Measurements from ENCODE around the gene KNDC1.
A peak's percentile ranks its signal among the peaks of the same experiment; 100 is the strongest.
"Not testable (repeated sequence)": the region's sequence is repeated elsewhere in the genome, so short reads cannot be mapped to it uniquely, and the experiment has no call there.

KNDC1 gene

DNA sequence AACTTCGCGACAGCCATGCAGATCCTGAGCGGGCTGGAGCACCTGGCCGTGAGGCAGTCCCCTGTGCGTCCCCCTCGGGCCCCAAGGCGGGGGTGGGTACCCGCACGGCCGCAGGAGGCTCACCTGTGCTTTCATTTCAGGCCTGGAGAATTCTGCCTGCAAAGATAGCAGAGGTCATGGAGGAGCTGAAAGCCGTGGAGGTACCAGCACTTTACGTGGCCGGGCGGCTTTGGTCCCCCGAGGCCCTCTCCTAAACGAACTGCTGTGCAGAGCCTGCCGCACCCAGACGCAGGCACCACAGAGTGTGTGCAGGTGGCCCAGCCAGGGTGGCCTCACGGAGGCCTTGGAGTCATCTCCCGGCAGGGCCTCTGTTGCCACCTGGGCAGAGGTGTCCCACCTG is 58.9 kb downstream of the KNDC1 start:
- no peaks in the 10 kb centered on the region for H3K36me3 ChIP-seq

GRCh38 chr10:133219782-133220181 is 59.8 kb downstream of the KNDC1 start:
- peaks cover 7 to 26% (median 20%) of the 10 kb centered on the region in 10 experiments for H3K4me1 ChIP-seq
- H3K9ac ChIP-seq = no peak overlapping the region
- H3K27me3 ChIP-seq = peaks cover 9 to 25% (median 21%) of the 10 kb centered on the region in 11 experiments; a peak in 19 of 22 replicates
- TF ChIP-seq Cebpa-rat (IDR thresholded peaks at IDR 0.05) = no peak
- no peaks in the 10 kb centered on the region for H3K9me3 ChIP-seq (replicated peaks in 1 of 11)
- H3K4me3 ChIP-seq = no peak overlapping the region
- H3K27ac ChIP-seq = no peak overlapping the region
- H3K4me2 ChIP-seq = peak overlapping the region in 9 of 11 experiments; percentile 45 to 79 (median 66); a peak in 17 of 22 replicates
- no peaks in the 10 kb centered on the region for H3K36me3 ChIP-seq
- peaks cover 0 to 32% (median 0%) of the 10 kb centered on the region in 11 experiments; a peak in 4 of 22 replicates for H4K20me1 ChIP-seq

More for the DNA sequence above, 58.9 kb downstream of the KNDC1 start:
- no peak overlapping the region for H3K9ac ChIP-seq
- H4K20me1 ChIP-seq = peaks cover 0 to 34% (median 0%) of the 10 kb centered on the region in 11 experiments; a peak in 4 of 22 replicates
- no peak overlapping the region for H3K27ac ChIP-seq
- H3K27me3 ChIP-seq = peaks cover under 1 to 22% (median 12%) of the 10 kb centered on the region in 11 experiments; a peak in 11 of 22 replicates
- no peak overlapping the region for H3K4me3 ChIP-seq
- peak overlapping the region in 8 of 11 experiments; percentile 60 to 79 (median 68); a peak in 13 of 22 replicates for H3K4me2 ChIP-seq
- H3K9me3 ChIP-seq (replicated peaks in 1 of 11) = no peaks in the 10 kb centered on the region
- H3K4me1 ChIP-seq = peaks cover 4 to 20% (median 16%) of the 10 kb centered on the region in 10 experiments; a peak in 19 of 20 replicates
- TF ChIP-seq Cebpa-rat (IDR thresholded peaks at IDR 0.05) = no peak

DNA sequence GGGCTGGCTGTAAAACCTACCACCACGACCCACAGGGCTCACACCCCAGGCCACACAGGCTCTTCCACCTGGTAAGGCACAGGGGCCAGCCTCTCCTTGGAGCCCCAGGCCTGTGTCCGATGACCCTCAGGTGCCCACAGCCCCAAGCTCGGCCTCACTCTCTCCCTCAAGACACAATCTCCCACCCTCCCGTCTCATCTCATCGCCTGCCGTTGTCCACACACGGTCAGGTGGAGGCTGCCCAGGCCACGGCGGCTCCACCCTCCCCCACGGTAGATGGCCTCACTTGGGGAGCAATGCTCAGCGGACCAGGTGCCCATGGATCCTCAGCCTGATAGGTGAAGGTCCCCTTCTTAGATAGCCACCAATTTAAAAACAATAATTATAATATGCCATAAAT is 61.3 kb downstream of the KNDC1 start:
- no peak overlapping the region for H3K27ac ChIP-seq

DNA sequence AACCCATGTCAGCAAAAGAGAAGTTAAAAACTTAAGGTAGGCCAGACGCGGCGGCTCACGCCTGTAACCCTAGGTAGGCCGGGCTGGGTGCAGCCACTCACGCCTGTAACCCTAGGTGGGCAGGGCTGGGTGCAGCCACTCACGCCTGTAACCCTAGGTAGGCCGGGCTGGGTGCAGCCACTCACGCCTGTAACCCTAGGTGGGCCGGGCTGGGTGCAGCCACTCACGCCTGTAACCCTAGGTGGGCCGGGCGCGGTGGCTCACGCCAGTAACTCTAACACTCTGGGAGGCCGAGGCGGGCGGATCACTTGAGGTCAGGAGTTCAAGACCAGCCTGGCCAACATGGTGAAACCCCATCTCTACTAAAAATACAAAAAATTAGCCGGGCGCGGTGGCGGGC is 61.7 kb downstream of the KNDC1 start:
- Histone ChIP-seq H4K20me1 (peaks cover 0 to 21% (median 0%) of the 10 kb centered on the region in 11 experiments; a peak in 4 of 22 replicates), H3K27me3 (peaks cover 24 to 45% (median 41%) of the 10 kb centered on the region in 11 experiments)

More for the DNA sequence above, 61.3 kb downstream of the KNDC1 start:
- H3K4me2 ChIP-seq = no peak overlapping the region
- peaks cover 22 to 41% (median 35%) of the 10 kb centered on the region in 10 experiments for H3K4me1 ChIP-seq
- TF ChIP-seq Cebpa-rat (IDR thresholded peaks at IDR 0.05) = no peak
- H3K36me3 ChIP-seq = no peaks in the 10 kb centered on the region
- H3K27me3 ChIP-seq = peaks cover 20 to 40% (median 36%) of the 10 kb centered on the region in 11 experiments
- H3K9ac ChIP-seq = no peak overlapping the region
- H4K20me1 ChIP-seq = peaks cover 0 to 21% (median 0%) of the 10 kb centered on the region in 11 experiments; a peak in 4 of 22 replicates
- H3K4me3 ChIP-seq = no peak overlapping the region
- H3K9me3 ChIP-seq (replicated peaks in 1 of 11) = no peaks in the 10 kb centered on the region

GRCh38 chr10:133224076-133224475 is 64.1 kb downstream of the KNDC1 start:
- TF ChIP-seq Cebpa-rat (IDR thresholded peaks at IDR 0.05) = no peak
- peaks cover 47 to 63% (median 62%) of the 10 kb centered on the region in 11 experiments for H3K27me3 ChIP-seq

More for the DNA sequence above, 61.7 kb downstream of the KNDC1 start:
- not testable (repeated sequence) for H3K27ac ChIP-seq; H3K9ac ChIP-seq; H3K36me3 ChIP-seq; H3K4me3 ChIP-seq; H3K4me2 ChIP-seq; H3K9me3 ChIP-seq (replicated peaks in 1 of 11)
- H3K4me1 ChIP-seq = peaks cover 25 to 45% (median 40%) of the 10 kb centered on the region in 10 experiments

GRCh38 chr10:133224756-133225372 is 64.8 kb downstream of the KNDC1 start:
- Histone ChIP-seq H4K20me1 (peaks cover 0 to 27% (median 5%) of the 10 kb centered on the region in 11 experiments; a peak in 6 of 22 replicates), H3K4me3 (peak overlapping the region in 4 of 10 experiments; percentile 11 to 40 (median 20); a peak in 6 of 20 replicates), H3K27ac (peak overlapping the region in 10 of 11 experiments; percentile 28 to 60 (median 46); a peak in 15 of 22 replicates), H3K9me3 (replicated peaks in 1 of 11) (no peaks in the 10 kb centered on the region), H3K4me2 (peak overlapping the region; percentile 80 to 95 (median 91)), H3K9ac (peak overlapping the region in 9 of 11 experiments; percentile 13 to 55 (median 32); a peak in 10 of 22 replicates), H3K36me3 (no peaks in the 10 kb centered on the region), H3K27me3 (peaks cover 55 to 63% (median 62%) of the 10 kb centered on the region in 11 experiments), H3K4me1 (peaks cover 22 to 38% (median 32%) of the 10 kb centered on the region in 10 experiments)
- no peak for TF ChIP-seq Cebpa-rat (IDR thresholded peaks at IDR 0.05)

More at GRCh38 chr10:133224076-133224475, 64.1 kb downstream of the KNDC1 start:
- Histone ChIP-seq H3K27ac (no peak overlapping the region), H3K4me3 (no peak overlapping the region), H3K9me3 (replicated peaks in 1 of 11) (no peaks in the 10 kb centered on the region), H4K20me1 (peaks cover 0 to 24% (median 2%) of the 10 kb centered on the region in 11 experiments; a peak in 6 of 22 replicates), H3K4me2 (peak overlapping the region in 1 of 11 experiments; percentile 92; a peak in 1 of 22 replicates), H3K9ac (no peak overlapping the region), H3K36me3 (no peaks in the 10 kb centered on the region), H3K4me1 (peaks cover 25 to 40% (median 36%) of the 10 kb centered on the region in 10 experiments)

GRCh38 chr10:133225707-133226191 is 65.7 kb downstream of the KNDC1 start:
- Histone ChIP-seq H3K4me3 (peak overlapping the region in 7 of 10 experiments; percentile 11 to 40 (median 14); a peak in 8 of 20 replicates), H3K9me3 (replicated peaks in 1 of 11) (0 out of 22 replicates have a peak, but pooled peaks cover 0 to 4% (median 0%) of the 10 kb centered on the region in 11 experiments), H3K36me3 (no peaks in the 10 kb centered on the region), H3K4me2 (peak overlapping the region; percentile 80 to 95 (median 91)), H3K27ac (peak overlapping the region in 10 of 11 experiments; percentile 28 to 60 (median 46); a peak in 14 of 22 replicates), H4K20me1 (peaks cover 0 to 32% (median 6%) of the 10 kb centered on the region in 11 experiments; a peak in 7 of 22 replicates), H3K27me3 (peaks cover 64 to 71% (median 70%) of the 10 kb centered on the region in 11 experiments), H3K9ac (peak overlapping the region in 9 of 11 experiments; percentile 2 to 55 (median 32); a peak in 9 of 22 replicates), H3K4me1 (peaks cover 20 to 41% (median 32%) of the 10 kb centered on the region in 10 experiments)
- no peak for TF ChIP-seq Cebpa-rat (IDR thresholded peaks at IDR 0.05)

DNA sequence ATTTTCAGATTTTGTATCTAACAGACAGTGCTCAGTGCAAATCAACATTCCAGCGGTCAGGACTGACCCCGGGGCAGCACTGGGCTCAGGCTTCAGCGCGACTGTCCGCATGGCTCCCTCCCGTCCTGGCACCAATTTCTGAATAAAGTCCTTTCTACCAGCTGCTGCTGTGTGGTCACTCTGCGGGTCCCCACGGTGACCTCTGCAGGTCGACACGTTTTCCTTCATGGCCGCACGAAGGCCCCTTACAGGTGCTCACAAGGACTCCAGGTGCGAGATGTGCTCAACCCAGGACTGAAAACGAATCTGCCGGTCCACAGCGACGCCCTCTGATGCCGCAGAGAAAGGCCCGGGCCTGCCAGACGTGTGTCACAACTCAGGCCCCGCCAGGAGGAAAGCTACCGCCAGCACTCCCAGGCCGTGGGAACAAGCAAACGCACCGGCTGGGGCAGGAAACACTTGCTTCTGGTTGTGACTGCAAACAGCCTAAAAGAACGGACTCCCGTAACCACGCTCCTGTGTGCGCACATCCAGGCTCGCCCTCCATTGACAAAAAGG is 66.3 kb downstream of the KNDC1 start:
- Histone ChIP-seq H3K36me3 (no peaks in the 10 kb centered on the region), H3K27me3 (peaks cover 70 to 76% (median 75%) of the 10 kb centered on the region in 11 experiments), H3K4me2 (peak overlapping the region; percentile 80 to 95 (median 91)), H4K20me1 (peaks cover 0 to 36% (median 6%) of the 10 kb centered on the region in 11 experiments; a peak in 7 of 22 replicates), H3K9me3 (replicated peaks in 1 of 11) (0 out of 22 replicates have a peak, but pooled peaks cover 0 to 4% (median 0%) of the 10 kb centered on the region in 11 experiments), H3K4me3 (peak overlapping the region in 2 of 10 experiments; percentile 34 to 40; a peak in 1 of 20 replicates), H3K4me1 (peaks cover 20 to 42% (median 34%) of the 10 kb centered on the region in 10 experiments), H3K9ac (no peak overlapping the region), H3K27ac (no peak overlapping the region)
- no peak for TF ChIP-seq Cebpa-rat (IDR thresholded peaks at IDR 0.05)
